ENCODE results near the gene CCDC57.
"Not testable (repeated sequence)": the region's sequence is repeated elsewhere in the genome, so short reads cannot be mapped to it uniquely, and the experiment has no call there.

The CCDC57 gene

GRCh38 chr17:82214012-82214628, 1.5 kb upstream of the CCDC57 start:
- Mint-ChIP-seq H3K27ac (no peak overlapping the region), H3K27me3 (no peaks in the 10 kb centered on the region), H3K36me3 (ENCODE audit: low read depth) (no peaks in the 10 kb centered on the region), H3K4me1 (ENCODE audit: low read depth) (peaks cover 47% of the 10 kb centered on the region), H3K4me3 (peak overlapping the region; percentile 48), H3K9me3 (no peaks in the 10 kb centered on the region)
- no peak for DNase-seq

- H3K36me3 Mint-ChIP-seq (ENCODE audit: low read depth): no peaks in the 10 kb centered on the region
- peak overlapping the region; percentile 74 for H3K4me3 Mint-ChIP-seq
- H3K27me3 Mint-ChIP-seq: no peaks in the 10 kb centered on the region
- peak overlapping the region; percentile 87 for H3K27ac Mint-ChIP-seq
- no peaks in the 10 kb centered on the region for H3K9me3 Mint-ChIP-seq
- peak; percentile 82 for DNase-seq
- H3K4me1 Mint-ChIP-seq (ENCODE audit: low read depth): peaks cover 52% of the 10 kb centered on the region
Observed at GRCh38 chr17:82213251-82214011, 789 bp upstream of the CCDC57 start.

- H3K4me1 Mint-ChIP-seq (ENCODE audit: low read depth): peaks cover 56% of the 10 kb centered on the region
- not testable (repeated sequence) for H3K9me3 Mint-ChIP-seq, H3K27me3 Mint-ChIP-seq, H3K4me3 Mint-ChIP-seq, DNase-seq, H3K27ac Mint-ChIP-seq
- peaks cover 17% of the 10 kb centered on the region for H3K36me3 Mint-ChIP-seq (ENCODE audit: low read depth)
Observed at GRCh38 chr17:82210655-82211054, 2.0 kb downstream of the CCDC57 start.

GRCh38 chr17:82205720-82206508, 6.7 kb downstream of the CCDC57 start:
- Mint-ChIP-seq H3K9me3 (no peaks in the 10 kb centered on the region), H3K4me1 (ENCODE audit: low read depth) (peaks cover 66% of the 10 kb centered on the region)

GRCh38 chr17:82204831-82205719, 7.6 kb downstream of the CCDC57 start:
- Mint-ChIP-seq H3K27ac (peak overlapping the region; percentile 94), H3K36me3 (ENCODE audit: low read depth) (peaks cover 29% of the 10 kb centered on the region), H3K4me1 (ENCODE audit: low read depth) (peaks cover 73% of the 10 kb centered on the region), H3K9me3 (no peaks in the 10 kb centered on the region), H3K27me3 (no peaks in the 10 kb centered on the region), H3K4me3 (peak overlapping the region; percentile 63)
- peak; percentile 60 for DNase-seq

More at GRCh38 chr17:82205720-82206508, 6.7 kb downstream of the CCDC57 start:
- H3K27me3 Mint-ChIP-seq: no peaks in the 10 kb centered on the region
- H3K36me3 Mint-ChIP-seq (ENCODE audit: low read depth): peaks cover 25% of the 10 kb centered on the region
- peak overlapping the region; percentile 94 for H3K27ac Mint-ChIP-seq
- peak; percentile 87 for DNase-seq
- peak overlapping the region; percentile 63 for H3K4me3 Mint-ChIP-seq

DNA sequence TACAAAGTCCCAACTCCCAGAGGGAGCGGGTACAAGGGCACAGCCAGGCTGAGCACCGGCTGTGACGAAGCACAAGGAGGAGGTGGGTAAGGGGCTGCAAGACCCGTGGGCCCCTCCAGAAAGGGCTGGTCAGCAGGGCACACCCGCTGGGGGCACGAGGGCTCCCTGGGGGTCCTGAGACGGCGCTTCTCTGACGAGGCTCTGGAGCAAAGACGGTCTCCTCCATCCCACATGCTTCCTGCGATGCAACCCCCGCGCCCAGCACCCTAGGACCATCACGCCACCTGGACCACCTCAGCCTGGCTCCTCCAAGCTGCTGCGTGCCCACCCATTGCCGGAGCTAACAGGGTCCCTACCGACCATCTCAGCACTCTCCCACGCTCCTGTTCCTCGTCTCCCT, 8.7 kb downstream of the CCDC57 start:
- Mint-ChIP-seq H3K4me1 (ENCODE audit: low read depth) (peaks cover 75% of the 10 kb centered on the region), H3K27me3 (no peaks in the 10 kb centered on the region), H3K27ac (peak overlapping the region; percentile 79), H3K36me3 (ENCODE audit: low read depth) (peaks cover 37% of the 10 kb centered on the region), H3K4me3 (no peak overlapping the region), H3K9me3 (no peaks in the 10 kb centered on the region)
- no peak for DNase-seq

- no peaks in the 10 kb centered on the region for H3K9me3 Mint-ChIP-seq
- peak overlapping the region; percentile 11 for H3K4me3 Mint-ChIP-seq
- peaks cover 78% of the 10 kb centered on the region for H3K4me1 Mint-ChIP-seq (ENCODE audit: low read depth)
- DNase-seq: no peak
- H3K36me3 Mint-ChIP-seq (ENCODE audit: low read depth): peaks cover 43% of the 10 kb centered on the region
- H3K27ac Mint-ChIP-seq: peak overlapping the region; percentile 79
- no peaks in the 10 kb centered on the region for H3K27me3 Mint-ChIP-seq
Observed at GRCh38 chr17:82202981-82203380, 9.7 kb downstream of the CCDC57 start.

GRCh38 chr17:82201498-82201910, 11.1 kb downstream of the CCDC57 start:
- peak overlapping the region; percentile 52 for H3K27ac Mint-ChIP-seq
- DNase-seq: no peak
- H3K9me3 Mint-ChIP-seq: no peaks in the 10 kb centered on the region
- no peaks in the 10 kb centered on the region for H3K27me3 Mint-ChIP-seq
- no peak overlapping the region for H3K4me3 Mint-ChIP-seq
- H3K36me3 Mint-ChIP-seq (ENCODE audit: low read depth): peaks cover 45% of the 10 kb centered on the region
- H3K4me1 Mint-ChIP-seq (ENCODE audit: low read depth): peaks cover 75% of the 10 kb centered on the region

DNA sequence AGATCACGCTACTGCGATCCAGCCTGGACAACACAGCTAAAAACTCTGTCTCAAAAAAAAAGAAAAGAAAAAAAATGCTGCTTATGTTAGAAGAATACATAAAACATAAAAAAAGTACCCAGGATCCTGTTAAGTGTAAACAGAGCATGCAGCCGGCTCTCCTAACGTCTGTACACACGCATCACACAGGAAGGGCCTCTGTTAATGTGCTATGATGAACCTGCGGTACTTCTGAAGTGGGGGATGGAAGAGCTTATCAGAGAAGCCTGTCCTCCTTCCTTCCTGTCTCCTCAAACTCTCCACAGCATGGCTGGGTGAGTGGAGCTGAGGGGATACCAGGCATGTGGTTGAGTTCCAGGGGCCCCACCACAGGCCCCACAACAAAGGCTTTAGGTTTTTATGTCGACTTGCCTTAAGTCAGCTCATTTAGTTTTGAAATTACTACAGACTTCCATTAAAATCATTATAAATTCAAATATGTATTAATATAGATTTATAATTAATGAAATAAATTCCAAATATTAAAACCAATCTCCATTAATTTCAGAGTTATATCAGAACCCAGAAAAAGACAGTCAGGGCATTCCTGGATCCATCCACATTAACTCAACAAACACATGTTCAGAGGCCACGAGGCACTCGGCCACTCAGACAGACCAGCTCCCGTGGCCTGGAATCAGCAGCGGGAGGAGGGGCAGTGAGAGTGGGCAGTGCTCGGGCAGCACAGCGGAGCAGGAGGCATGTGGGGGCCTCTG, 11.7 kb downstream of the CCDC57 start:
- Mint-ChIP-seq H3K36me3 (ENCODE audit: low read depth) (peaks cover 46% of the 10 kb centered on the region), H3K4me3 (peak overlapping the region; percentile 57), H3K27ac (peak overlapping the region; percentile 87), H3K27me3 (no peaks in the 10 kb centered on the region), H3K4me1 (ENCODE audit: low read depth) (peaks cover 70% of the 10 kb centered on the region), H3K9me3 (no peaks in the 10 kb centered on the region)
- DNase-seq: peak; percentile 67

DNA sequence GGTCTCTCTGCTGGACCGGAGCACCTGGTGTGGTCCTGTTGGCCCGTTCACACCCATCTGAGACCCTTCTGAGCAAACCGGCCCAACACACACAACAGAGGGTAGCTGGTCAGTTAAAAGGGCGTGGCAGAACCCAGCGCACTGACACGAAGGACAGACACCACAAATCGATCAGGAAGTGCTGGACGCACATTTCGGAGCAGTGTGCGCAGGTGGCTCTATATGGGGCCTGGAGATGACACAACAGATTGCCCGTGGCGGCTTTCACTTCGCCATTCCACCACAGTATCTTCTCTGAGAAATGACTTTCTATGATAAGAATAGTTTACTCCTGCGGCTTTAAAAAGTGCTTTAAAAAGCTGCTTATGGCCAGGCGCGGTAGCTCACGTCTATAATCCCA, 12.5 kb downstream of the CCDC57 start:
- no peaks in the 10 kb centered on the region for H3K9me3 Mint-ChIP-seq
- H3K4me3 Mint-ChIP-seq: peak overlapping the region; percentile 57
- peaks cover 63% of the 10 kb centered on the region for H3K4me1 Mint-ChIP-seq (ENCODE audit: low read depth)
- H3K27me3 Mint-ChIP-seq: no peaks in the 10 kb centered on the region
- no peak for DNase-seq
- peak overlapping the region; percentile 87 for H3K27ac Mint-ChIP-seq
- H3K36me3 Mint-ChIP-seq (ENCODE audit: low read depth): peaks cover 49% of the 10 kb centered on the region

- Mint-ChIP-seq H3K4me3 (no peak overlapping the region), H3K27ac (no peak overlapping the region), H3K36me3 (ENCODE audit: low read depth) (peaks cover 55% of the 10 kb centered on the region), H3K9me3 (no peaks in the 10 kb centered on the region), H3K27me3 (no peaks in the 10 kb centered on the region), H3K4me1 (ENCODE audit: low read depth) (peaks cover 57% of the 10 kb centered on the region)
- no peak for DNase-seq
Observed at GRCh38 chr17:82199496-82199895, 13.1 kb downstream of the CCDC57 start.

GRCh38 chr17:82198092-82198491, 14.6 kb downstream of the CCDC57 start:
- Mint-ChIP-seq H3K4me3 (no peak overlapping the region), H3K9me3 (no peaks in the 10 kb centered on the region), H3K4me1 (ENCODE audit: low read depth) (peaks cover 44% of the 10 kb centered on the region), H3K27ac (no peak overlapping the region), H3K36me3 (ENCODE audit: low read depth) (peaks cover 67% of the 10 kb centered on the region), H3K27me3 (no peaks in the 10 kb centered on the region)
- DNase-seq: no peak
